IMR-90 (cell line): Measurements from ENCODE around the gene EPN1. TPM values are rescaled to one million over a fixed set of nuclear protein-coding genes. Genes with fewer than 3 reads are reported as not detected.

Source experiments
- ATAC-seq: fragments of 200-7000 bp; cut with Tn5 transposase; 2 replicates; pipeline ENCODE4 v1.9.1; 2020; ENCODE audit warnings: low read depth, mild to moderate bottlenecking, moderate library complexity
- BruUV-seq: library from RNA; stranded (reverse); fragments of 400-500 nt; replicated peaks from 2 replicates; lab custom pipeline; 2021; lab: Mats Ljungman, UMichigan
- CTCF ChIA-PET: fragments of 300-600 bp; formaldehyde crosslinking; extraction: SDS; loops from one replicate; lab custom pipeline; 2021; ENCODE audit warnings: antibody characterized with exemption; lab: Yijun Ruan, JAX
- POLR2A ChIA-PET: fragments of 300-600 bp; sonication (Branson Sonifier 250); formaldehyde crosslinking; loops from one replicate; lab custom pipeline; 2022; ENCODE audit warnings: antibody characterized with exemption; ENCODE audit not compliant: unreplicated experiment; lab: Charles Lee
- DNase-seq: peaks from one replicate; pipeline ENCODE4 v3.0.0; 2013
- H2AFZ ChIP-seq: replicated peaks from 2 replicates; pipeline ENCODE3; 2013; ENCODE audit warnings: low read length, mild to moderate bottlenecking; ENCODE audit not compliant: poor library complexity
- H2AK5ac ChIP-seq: 2 replicates; pipeline ENCODE4 v1.6.1; 2013; ENCODE audit warnings: low read depth, low read length, inconsistent platforms
- H2AK9ac ChIP-seq: replicated peaks from 2 replicates; pipeline ENCODE3; 2013; ENCODE audit warnings: mild to moderate bottlenecking, low read depth, low read length, moderate library complexity; ENCODE audit not compliant: poor library complexity
- H2BK120ac ChIP-seq: 2 replicates; pipeline ENCODE4 v1.6.1; 2013; ENCODE audit warnings: low read depth, low read length, inconsistent platforms
- H2BK15ac ChIP-seq: 3 replicates; pipeline ENCODE4 v1.6.1; 2013; ENCODE audit warnings: low read depth, low read length, inconsistent platforms
- H2BK20ac ChIP-seq: 2 replicates; pipeline ENCODE4 v1.6.1; 2013; ENCODE audit warnings: low read depth, mild to moderate bottlenecking, inconsistent platforms, low read length, moderate library complexity
- H2BK5ac ChIP-seq: 2 replicates; pipeline ENCODE4 v1.6.1; 2013; ENCODE audit warnings: mild to moderate bottlenecking, low read depth, low read length, inconsistent platforms; ENCODE audit not compliant: poor library complexity, severe bottlenecking
- H3K14ac ChIP-seq: replicated peaks from 2 replicates; pipeline ENCODE4 v1.6.1; 2013; ENCODE audit warnings: low read depth, low read length, inconsistent platforms
- H3K18ac ChIP-seq: 2 replicates; pipeline ENCODE4 v1.6.1; 2013; ENCODE audit warnings: low read depth, low read length, control low read depth
- H3K23ac ChIP-seq: 2 replicates; pipeline ENCODE4 v1.6.1; 2013; ENCODE audit warnings: low read depth, low read length, inconsistent platforms
- H3K27ac ChIP-seq: 2 replicates; pipeline ENCODE4 v1.5.1; 2013; ENCODE audit warnings: mild to moderate bottlenecking, control low read depth, low read length; ENCODE audit not compliant: insufficient read depth
- H3K27me3 ChIP-seq: 2 replicates; pipeline ENCODE4 v1.6.1; 2013; ENCODE audit warnings: low read length; ENCODE audit not compliant: control insufficient read depth, insufficient read depth
- H3K36me3 ChIP-seq: 2 replicates; pipeline ENCODE4 v1.6.1; 2013; ENCODE audit warnings: low read length, mixed read lengths; ENCODE audit not compliant: control insufficient read depth, insufficient read depth
- H3K4ac ChIP-seq: 2 replicates; pipeline ENCODE4 v1.6.1; 2013; ENCODE audit warnings: low read depth, low read length, inconsistent platforms
- H3K4me1 ChIP-seq: 2 replicates; pipeline ENCODE4 v1.6.1; 2013; ENCODE audit warnings: low read length, mixed read lengths; ENCODE audit not compliant: control insufficient read depth, insufficient read depth
- H3K4me2 ChIP-seq: 2 replicates; pipeline ENCODE4 v1.6.1; 2013; ENCODE audit warnings: low read depth, mild to moderate bottlenecking, control low read depth, low read length, moderate library complexity
- H3K4me3 ChIP-seq: 2 replicates; pipeline ENCODE4 v1.5.1; 2013; ENCODE audit warnings: low read depth, mild to moderate bottlenecking, control low read depth, low read length, moderate library complexity; ENCODE audit not compliant: insufficient read depth
- H3K56ac ChIP-seq: 2 replicates; pipeline ENCODE4 v1.6.1; 2013; ENCODE audit warnings: low read length, inconsistent platforms; ENCODE audit not compliant: insufficient read depth; ENCODE audit errors: extremely low read depth
- H3K79me1 ChIP-seq, 2 experiments: 2 replicates each; pipeline ENCODE4 v1.6.1; 2013; ENCODE audit warnings: low read length in 2 of 2, inconsistent platforms in 1 of 2, low read depth in 1 of 2
- H3K9ac ChIP-seq: 2 replicates; pipeline ENCODE4 v1.6.1; 2013; ENCODE audit warnings: low read depth, low read length, control low read depth
- H3K9me1 ChIP-seq: 2 replicates; pipeline ENCODE4 v1.6.1; 2013; ENCODE audit warnings: low read length, inconsistent platforms; ENCODE audit not compliant: insufficient read depth
- H3K9me3 ChIP-seq: 2 replicates; pipeline ENCODE4 v1.6.1; 2013; ENCODE audit warnings: low read length; ENCODE audit not compliant: control insufficient read depth, insufficient read depth
- H4K20me1 ChIP-seq: 2 replicates; pipeline ENCODE4 v1.6.1; 2013; ENCODE audit warnings: low read length, inconsistent platforms; ENCODE audit not compliant: insufficient read depth
- H4K5ac ChIP-seq: 2 replicates; pipeline ENCODE4 v1.6.1; 2013; ENCODE audit warnings: mild to moderate bottlenecking, low read depth, low read length, control low read depth
- H4K8ac ChIP-seq, 2 experiments: 2 replicates each; pipeline ENCODE4 v1.6.1; 2013; ENCODE audit warnings: low read depth in 2 of 2, low read length in 2 of 2, control low read depth in 1 of 2, inconsistent platforms in 1 of 2
- H4K91ac ChIP-seq: 2 replicates; pipeline ENCODE4 v1.6.1; 2013; ENCODE audit warnings: low read depth, low read length, inconsistent platforms; ENCODE audit not compliant: insufficient read depth
- CEBPB ChIP-seq: IDR thresholded peaks from 2 replicates; pipeline ENCODE4 v1.6.1; 2012; ENCODE audit warnings: low read depth, low read length, improper control_type of control experiment
- CHD1 ChIP-seq: IDR thresholded peaks from 2 replicates; pipeline ENCODE4 v1.6.1; 2012; ENCODE audit warnings: low read depth, low read length, improper control_type of control experiment
- ELK1 ChIP-seq: fragments of 150-350 bp; IDR thresholded peaks from 2 replicates; pipeline ENCODE4 v1.6.1; 2016; ENCODE audit warnings: low read depth, mild to moderate bottlenecking, low read length, moderate library complexity, borderline replicate concordance
- MAFK ChIP-seq: IDR thresholded peaks from 2 replicates; pipeline ENCODE4 v1.6.1; 2012; ENCODE audit warnings: low read depth, low read length, improper control_type of control experiment
- MAZ ChIP-seq: IDR thresholded peaks from 2 replicates; pipeline ENCODE4 v1.6.1; 2012; ENCODE audit warnings: low read depth, mild to moderate bottlenecking, low read length, improper control_type of control experiment, moderate library complexity, borderline replicate concordance
- RCOR1 ChIP-seq: IDR thresholded peaks from 2 replicates; pipeline ENCODE4 v1.6.1; 2012; ENCODE audit warnings: mild to moderate bottlenecking, low read length, improper control_type of control experiment; ENCODE audit not compliant: insufficient replicate concordance
- RFX5 ChIP-seq: IDR thresholded peaks from 2 replicates; pipeline ENCODE4 v1.8.0; 2012; ENCODE audit warnings: low read depth, mild to moderate bottlenecking, low read length, moderate library complexity
- WGBS, 2 experiments: methylation state at CpG; one replicate each; pipeline versions ENCODE4 v1.1.5 to v1.1.7; 2013; ENCODE audit warnings: missing lambda C conversion rate in 2 of 2; ENCODE audit not compliant: insufficient read length in 1 of 2; ENCODE audit errors: extremely low coverage in 2 of 2; 5-methylcytosine and 5-hydroxymethylcytosine counted together
- dilution Hi-C: fragments of 300-500 bp; cut with HindIII; formaldehyde crosslinking; loops from one replicate; pipeline ENCODE4 v1.14.3; 2018; ENCODE audit warnings: low sequenced_read_pairs; ENCODE audit not compliant: unreplicated experiment
- in situ Hi-C: fragments of 300-500 bp; cut with MboI; formaldehyde crosslinking; loops from 3 replicates; pipeline ENCODE4 v1.14.3; 2019; ENCODE audit warnings: low sequenced_read_pairs, inconsistent platforms, mixed read lengths
- intact Hi-C: fragments of 100-400 bp; cut with micrococcal nuclease; formaldehyde crosslinking; loops from 2 replicates; pipeline ENCODE4 v1.10.0; 2022
- polyA plus RNA-seq, 3 experiments: library from polyadenylated mRNA; depleted of rRNA; stranded (reverse); fragments of >200 nt; gene quantifications; 2 replicates each; pipeline ENCODE4 v1.2.3, GENCODE V29; 2012; ENCODE audit warnings: low replicate concordance in 1 of 3
- total RNA-seq: library from RNA; depleted of rRNA; stranded (reverse); fragments of >200 nt; gene quantifications from 2 replicates; pipeline ENCODE4 v1.2.3, GENCODE V29; 2012

EPN1 gene
- total and polyA plus RNA-seq, 2 of the 4 experiments (the other 2 are of a cell fraction), result 19.0 to 122 TPM

- DNase-seq, result no peak
- Histone ChIP-seq H2BK20ac (no peak overlapping the region), H3K27me3 (no peaks in the 10 kb centered on the region), H3K36me3 (peaks cover 13% of the 10 kb centered on the region), H4K20me1 (no peaks in the 10 kb centered on the region), H3K9me1 (no peaks in the 10 kb centered on the region), H3K18ac (no peak overlapping the region), H3K4me1 (peaks cover 16% of the 10 kb centered on the region), H2BK120ac (no peak overlapping the region; the same call in 1 of the 2 replicates), H4K91ac (peak overlapping the region; percentile 19), H3K14ac (peak overlapping the region; percentile 89; the same call in 1 of the 2 replicates), H3K27ac (peak overlapping the region; percentile 71), H3K4me3 (peak overlapping the region; percentile 74), H2BK5ac (peak overlapping the region; percentile 1), H2AFZ (no peak overlapping the region), H3K9me3 (no peaks in the 10 kb centered on the region), H3K79me1 (peaks cover 30 to 77% of the 10 kb centered on the region in 2 experiments), H4K5ac (peak overlapping the region; percentile 14), H3K9ac (peak overlapping the region; percentile 84), H2BK15ac (no peak overlapping the region), H2AK5ac (peak overlapping the region; percentile 97), H4K8ac (peak overlapping the region; percentile 68 to 72; a peak in 2 of 4 replicates), H3K23ac (peak overlapping the region; percentile 72; the same call in 1 of the 2 replicates), H3K4me2 (peak overlapping the region; percentile 87), H3K4ac (peak overlapping the region; percentile 79), H3K56ac (peak overlapping the region; percentile 29), H2AK9ac (peak overlapping the region; percentile 96)
- in situ Hi-C loops (loop anchor here (25.0 kb wide), 2 partner anchors 357 to 532 kb away; partner anchors contain the start of genes BRSK1, HSPBP1 and PPP1R12C), intact Hi-C loops (no loop called here), dilution Hi-C loops (no loop called here)
- 0% methylated on average over 2 of the region's 12 CpGs; no CpG with 5 or more reads in 1 of the 2 experiments for WGBS, 2 experiments
- TF ChIP-seq MAFK (no peak), ELK1 (no peak), CHD1 (no peak), MAZ (no peak), RFX5 (no peak), RCOR1 (no peak), CEBPB (no peak)
- CTCF ChIA-PET, result no interaction called here
- no TSS peak for BruUV-seq
- ATAC-seq, result no peak
- POLR2A ChIA-PET, result interaction anchor here (1.0 kb wide), 1 partner anchor 10 kb away, joined by 4 read pairs; no protein-coding TSS in a partner anchor
Observed at GRCh38 chr19:55644191-55644833, 30.7 kb upstream of the EPN1 start.
